Measurements from ENCODE around the gene PPP4R4.

Gene PPP4R4

DNA sequence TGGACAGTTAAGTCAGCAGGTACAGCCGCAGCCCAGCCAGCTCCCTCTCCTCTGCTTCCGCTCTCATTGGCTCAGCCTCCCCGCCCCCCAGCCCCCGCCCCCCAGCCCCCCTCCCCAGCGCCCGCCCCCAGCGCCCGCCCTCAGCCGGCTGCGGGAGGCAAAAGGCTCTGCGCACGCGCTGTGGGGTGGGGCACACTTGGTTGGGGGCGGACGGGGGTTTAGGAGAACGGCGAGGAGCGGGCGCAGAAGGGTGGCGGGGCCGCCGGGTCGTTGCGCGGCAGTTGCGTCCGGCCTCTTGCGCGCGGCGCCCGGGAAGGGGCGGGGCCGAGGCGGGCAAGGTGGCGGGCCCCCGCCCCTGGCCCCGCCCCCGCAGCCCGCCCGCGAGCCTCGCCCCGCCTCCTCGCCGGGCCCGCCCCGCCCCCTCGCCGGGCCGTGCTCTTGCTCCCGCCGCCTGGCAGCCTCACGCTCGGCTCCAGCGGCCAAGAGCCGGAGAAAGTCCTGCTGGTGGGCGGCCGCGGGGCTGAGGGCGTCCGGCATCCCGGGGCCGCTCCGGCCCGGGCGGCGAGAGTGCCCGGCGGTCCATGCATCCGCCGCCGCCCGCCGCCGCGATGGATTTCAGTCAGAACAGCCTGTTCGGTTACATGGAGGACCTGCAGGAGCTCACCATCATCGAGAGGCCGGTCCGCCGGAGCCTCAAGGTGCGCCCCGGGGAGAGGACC, at the start of gene PPP4R4:
TSS of gene PPP4R4 (plus strand) at position 438 of the 719 bp plus-strand sequence. CDS start at position 582, 144 bp downstream.
- TF ChIP-seq, protein P1, sequence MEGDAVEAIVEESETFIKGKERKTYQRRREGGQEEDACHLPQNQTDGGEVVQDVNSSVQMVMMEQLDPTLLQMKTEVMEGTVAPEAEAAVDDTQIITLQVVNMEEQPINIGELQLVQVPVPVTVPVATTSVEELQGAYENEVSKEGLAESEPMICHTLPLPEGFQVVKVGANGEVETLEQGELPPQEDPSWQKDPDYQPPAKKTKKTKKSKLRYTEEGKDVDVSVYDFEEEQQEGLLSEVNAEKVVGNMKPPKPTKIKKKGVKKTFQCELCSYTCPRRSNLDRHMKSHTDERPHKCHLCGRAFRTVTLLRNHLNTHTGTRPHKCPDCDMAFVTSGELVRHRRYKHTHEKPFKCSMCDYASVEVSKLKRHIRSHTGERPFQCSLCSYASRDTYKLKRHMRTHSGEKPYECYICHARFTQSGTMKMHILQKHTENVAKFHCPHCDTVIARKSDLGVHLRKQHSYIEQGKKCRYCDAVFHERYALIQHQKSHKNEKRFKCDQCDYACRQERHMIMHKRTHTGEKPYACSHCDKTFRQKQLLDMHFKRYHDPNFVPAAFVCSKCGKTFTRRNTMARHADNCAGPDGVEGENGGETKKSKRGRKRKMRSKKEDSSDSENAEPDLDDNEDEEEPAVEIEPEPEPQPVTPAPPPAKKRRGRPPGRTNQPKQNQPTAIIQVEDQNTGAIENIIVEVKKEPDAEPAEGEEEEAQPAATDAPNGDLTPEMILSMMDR (IDR thresholded peaks at IDR 0.05; ENCODE audit: control insufficient read depth, extremely low read depth, insufficient read depth), result no peak
- peak; percentile 23 for DNase-seq (ENCODE audit: low read depth)

GRCh38 chr14:94124582-94125377, 49.3 kb upstream of the PPP4R4 start:
- no peak overlapping the region for H3K4me3 ChIP-seq (ENCODE audit: low read depth, low read length)
- DNase-seq (ENCODE audit: low read depth), result no peak
- TF ChIP-seq, protein P1 (IDR thresholded peaks at IDR 0.05; ENCODE audit: control insufficient read depth, extremely low read depth, insufficient read depth), result no peak

More for the DNA sequence above, at the start of gene PPP4R4:
- H3K4me3 ChIP-seq (ENCODE audit: low read depth, low read length), result peak within 1 kb of the TSS; percentile 53

- TF ChIP-seq, protein P1 (IDR thresholded peaks at IDR 0.05; ENCODE audit: control insufficient read depth, extremely low read depth, insufficient read depth), result no peak
- no peak for DNase-seq (ENCODE audit: low read depth)
- no peak overlapping the region for H3K4me3 ChIP-seq (ENCODE audit: low read depth, low read length)
These were observed 48.3 kb upstream of the PPP4R4 start for GRCh38 chr14:94125659-94126418.

GRCh38 chr14:94126419-94126677, 47.8 kb upstream of the PPP4R4 start:
- DNase-seq (ENCODE audit: low read depth), result no peak
- no peak overlapping the region for H3K4me3 ChIP-seq (ENCODE audit: low read depth, low read length)
- TF ChIP-seq, protein P1 (IDR thresholded peaks at IDR 0.05; ENCODE audit: control insufficient read depth, extremely low read depth, insufficient read depth), result no peak

GRCh38 chr14:94126800-94127199, 47.3 kb upstream of the PPP4R4 start:
- no peak for DNase-seq (ENCODE audit: low read depth)
- TF ChIP-seq, protein P1 (IDR thresholded peaks at IDR 0.05; ENCODE audit: control insufficient read depth, extremely low read depth, insufficient read depth), result no peak
- no peak overlapping the region for H3K4me3 ChIP-seq (ENCODE audit: low read depth, low read length)

- no peak for DNase-seq (ENCODE audit: low read depth)
- TF ChIP-seq, protein P1 (IDR thresholded peaks at IDR 0.05; ENCODE audit: control insufficient read depth, extremely low read depth, insufficient read depth), result no peak
- no peak overlapping the region for H3K4me3 ChIP-seq (ENCODE audit: low read depth, low read length)
These were observed 46.8 kb upstream of the PPP4R4 start for GRCh38 chr14:94127330-94127729.

Data from LNCaP clone FGC (cell line).